NCI-H2081 (cell line): Measurements from ENCODE around the gene SP110.

Experiments used
- DNase-seq, 2 experiments: peaks; one replicate each; lab custom pipeline; 2025; lab: John Stamatoyannopoulos, UW

The SP110 gene

DNA sequence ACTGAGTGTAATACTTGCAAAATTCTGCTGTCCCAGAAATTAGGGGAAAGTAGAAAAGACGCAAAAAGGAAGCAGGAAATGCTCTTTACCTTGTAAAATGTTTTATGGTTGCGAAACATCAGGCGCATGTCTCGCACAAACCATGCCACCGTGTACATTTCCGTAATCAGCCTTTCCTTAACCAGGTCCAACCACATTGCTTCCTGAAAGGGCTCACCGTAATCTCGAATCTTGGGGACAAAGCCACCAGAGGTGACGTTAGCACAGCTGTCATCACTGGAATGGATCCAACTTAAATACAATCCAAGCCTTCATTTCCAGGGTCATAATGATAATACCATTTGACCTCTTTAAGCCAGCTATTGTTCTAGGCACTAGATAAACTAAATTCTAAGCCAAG, 49.3 kb downstream of the SP110 start:
- peak; percentile 15 to 46 for DNase-seq

DNA sequence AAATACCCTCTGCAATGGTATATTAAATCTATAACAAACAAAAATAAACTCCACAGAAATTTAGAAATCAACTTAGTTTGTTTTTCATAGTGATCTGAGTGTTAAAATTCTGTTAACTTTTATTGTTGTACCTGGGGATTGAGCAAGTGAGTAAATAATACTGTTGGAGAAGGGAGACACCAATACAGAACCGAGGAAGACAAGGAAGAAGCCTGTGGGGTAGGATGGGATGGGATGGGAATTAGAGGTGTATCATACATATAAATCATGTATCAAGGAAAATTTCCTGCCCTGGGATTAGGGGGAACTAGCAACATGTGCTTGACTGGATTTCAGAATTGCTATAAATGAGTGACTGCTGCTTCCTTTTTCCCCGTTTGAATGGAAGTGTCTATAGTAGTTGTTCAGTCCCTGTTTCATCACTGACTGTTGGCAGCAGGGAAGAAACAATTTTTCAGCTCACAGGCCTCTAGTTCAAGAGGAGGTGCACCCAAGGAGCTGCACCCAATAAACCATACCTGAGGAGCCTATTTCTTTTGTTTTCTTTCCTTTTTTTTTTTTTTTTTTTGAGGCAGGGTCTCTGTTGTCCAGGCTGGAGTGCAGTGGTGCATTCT, 53.1 kb downstream of the SP110 start:
- DNase-seq, result no peak

DNA sequence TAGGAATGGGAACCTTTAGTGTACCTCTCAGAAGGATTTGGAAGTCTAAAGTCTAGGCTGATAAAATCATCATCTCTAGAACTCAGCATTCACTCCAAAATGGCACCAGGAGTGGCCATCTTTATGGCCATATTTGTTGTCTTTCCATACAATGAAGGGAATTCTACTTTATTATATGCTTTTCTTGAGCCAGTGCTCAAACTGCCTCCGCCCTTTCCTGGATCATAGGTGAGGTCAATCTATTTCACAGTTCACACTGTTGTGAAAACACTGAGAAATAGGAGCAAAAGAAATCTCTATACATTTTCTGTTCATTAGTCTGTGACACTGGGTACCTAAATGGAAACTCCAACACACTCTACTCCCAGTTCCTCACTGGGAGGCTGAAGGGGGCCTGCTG, 55.6 kb downstream of the SP110 start:
- no peak for DNase-seq

DNA sequence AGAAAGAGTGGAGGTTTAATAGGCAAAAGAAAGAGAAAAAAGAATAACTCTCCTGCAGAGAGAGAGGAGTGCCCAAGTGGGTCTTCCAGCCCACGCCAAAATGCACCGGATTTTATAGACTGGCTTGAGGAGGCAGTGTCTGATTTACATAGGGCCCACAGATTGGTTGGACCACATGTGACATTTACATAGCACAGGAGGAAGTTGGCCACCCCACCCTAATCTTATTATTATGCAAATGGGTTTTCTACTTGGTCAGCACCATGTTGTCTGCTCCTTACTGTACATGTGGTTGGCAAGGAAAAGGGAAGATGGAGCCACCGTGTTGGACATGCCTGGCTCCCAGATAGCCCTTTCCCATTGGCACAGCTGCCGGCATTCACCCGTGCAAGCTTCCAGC, 56.8 kb downstream of the SP110 start:
- no peak for DNase-seq

DNA sequence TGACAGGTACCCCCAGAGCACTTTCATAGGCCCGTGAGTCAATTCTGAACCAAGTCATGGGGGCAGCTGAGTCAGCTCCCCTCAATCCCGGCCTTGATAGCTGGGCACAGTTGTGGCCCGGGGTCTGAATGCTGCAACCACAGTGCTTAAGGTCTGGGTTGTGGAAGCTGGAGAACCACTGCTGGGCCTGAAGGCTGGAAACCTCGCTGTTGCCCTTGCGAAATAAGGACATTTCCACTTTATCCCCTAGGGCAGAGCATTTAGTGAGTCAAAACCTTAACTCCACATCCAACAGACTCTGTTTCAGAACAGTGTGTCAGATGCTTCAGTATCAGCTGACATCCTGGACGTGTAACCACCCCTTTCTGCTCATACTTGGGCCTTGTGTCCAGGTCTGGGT, 58.6 kb downstream of the SP110 start:
- no peak for DNase-seq

DNA sequence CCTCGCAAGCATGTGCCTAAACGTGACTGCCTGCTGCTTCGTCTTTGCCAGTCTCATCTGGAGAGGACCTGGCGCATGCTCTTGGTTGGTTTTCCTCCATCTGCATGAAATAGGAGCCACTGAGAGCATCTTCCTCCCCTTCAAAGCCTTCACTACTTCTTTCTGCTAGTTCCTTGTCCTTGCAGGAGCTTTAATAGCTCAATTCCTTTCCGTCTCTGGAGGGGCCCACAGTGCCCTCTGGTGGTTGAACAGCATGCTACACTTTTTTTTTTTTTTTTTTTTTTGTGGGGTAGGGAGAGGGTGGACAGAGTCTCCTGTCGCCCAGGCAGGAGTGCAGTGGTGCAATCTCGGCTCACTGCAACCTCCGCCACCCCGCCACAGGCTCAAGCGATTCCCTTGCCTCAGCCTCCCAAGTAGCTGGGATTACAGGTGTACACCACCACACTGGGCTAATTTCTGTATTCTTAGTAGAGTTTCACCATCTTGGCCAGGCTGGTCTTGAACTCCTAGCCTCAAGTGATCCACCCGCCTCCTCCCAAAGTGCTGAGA, 59.6 kb downstream of the SP110 start:
- peak; percentile 35 to 47 for DNase-seq

DNA sequence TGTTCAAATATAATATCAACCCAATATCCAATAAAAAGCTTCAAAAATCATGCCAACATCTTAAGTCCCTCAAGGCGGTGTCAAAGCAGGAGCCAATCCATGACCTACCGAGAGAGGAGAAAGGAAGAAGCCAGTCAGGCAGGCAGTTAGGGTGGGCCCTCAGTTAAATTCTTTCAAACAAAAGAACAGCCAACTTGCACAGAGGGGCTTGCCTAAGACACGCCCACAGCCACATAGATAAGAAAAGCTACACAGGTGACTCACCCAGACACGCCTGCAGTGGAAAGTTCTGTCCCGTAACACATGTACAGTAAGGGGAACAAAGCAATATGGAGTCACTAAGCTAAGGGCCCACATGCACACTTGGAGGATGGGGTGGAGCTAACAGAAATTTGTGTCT, 61.3 kb downstream of the SP110 start:
- no peak for DNase-seq

DNA sequence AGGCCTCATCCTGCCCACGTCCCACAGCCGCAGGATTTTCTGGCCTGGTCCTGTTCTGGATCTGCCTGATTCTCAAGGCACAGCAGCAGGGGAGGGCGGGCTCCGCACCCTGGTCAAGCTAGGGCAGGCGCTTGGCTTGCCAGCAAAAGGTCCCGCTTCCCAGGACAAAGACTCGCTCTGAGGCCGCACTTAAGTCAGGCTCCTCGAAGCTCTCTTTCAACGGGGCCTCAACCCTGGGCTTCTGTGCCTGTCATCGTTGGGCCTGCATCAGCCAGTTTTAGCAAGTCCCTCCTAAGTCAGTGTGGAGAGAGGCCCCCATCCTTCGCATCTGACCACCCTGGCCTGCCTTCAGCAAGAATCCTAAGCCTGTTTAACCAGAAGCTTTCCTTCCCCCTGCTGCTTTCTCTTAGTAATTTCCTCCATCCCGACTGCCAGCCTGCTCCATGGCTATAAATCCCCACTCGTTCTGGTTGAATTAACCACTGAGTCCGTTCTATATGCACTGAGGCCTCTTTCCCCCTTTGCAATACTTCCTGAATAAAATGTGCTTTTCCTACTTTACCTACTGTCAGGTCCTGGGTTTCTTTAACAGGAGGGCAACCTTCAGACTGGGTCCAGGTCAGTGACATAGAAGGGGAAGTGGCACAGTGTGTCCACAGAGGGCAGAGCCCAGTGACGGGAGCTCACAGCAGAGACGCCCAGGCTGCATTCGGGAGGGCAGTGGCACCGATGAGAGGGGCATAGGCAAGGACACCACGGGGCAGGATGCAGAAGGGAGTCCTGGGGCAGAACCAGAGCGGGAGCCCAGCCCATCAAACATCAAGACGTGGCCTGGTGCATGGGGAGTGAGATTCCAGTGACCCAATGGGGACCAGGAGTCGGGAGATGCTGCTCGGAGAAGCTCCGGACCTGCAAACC, 62.7 kb downstream of the SP110 start:
- no peak for DNase-seq

DNA sequence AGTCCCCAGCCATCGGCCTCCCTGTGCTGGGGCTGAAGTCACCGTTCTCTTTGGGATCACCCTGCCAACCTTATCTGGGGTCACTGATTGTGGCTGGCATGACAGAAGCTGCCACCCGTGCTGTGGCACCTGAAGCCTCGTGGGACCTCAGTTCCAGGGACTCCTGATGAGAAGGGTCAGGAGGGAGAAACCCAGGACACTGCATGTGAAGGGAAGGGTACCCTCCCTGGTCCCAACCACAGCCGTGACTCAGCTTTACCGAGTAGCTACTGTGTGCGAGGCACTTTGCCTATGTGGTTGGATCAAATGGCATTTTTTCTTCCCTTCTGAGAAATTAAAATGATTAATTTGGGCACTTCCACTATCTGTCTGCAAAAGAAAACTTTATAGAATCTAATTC, 64.4 kb downstream of the SP110 start:
- no peak for DNase-seq

DNA sequence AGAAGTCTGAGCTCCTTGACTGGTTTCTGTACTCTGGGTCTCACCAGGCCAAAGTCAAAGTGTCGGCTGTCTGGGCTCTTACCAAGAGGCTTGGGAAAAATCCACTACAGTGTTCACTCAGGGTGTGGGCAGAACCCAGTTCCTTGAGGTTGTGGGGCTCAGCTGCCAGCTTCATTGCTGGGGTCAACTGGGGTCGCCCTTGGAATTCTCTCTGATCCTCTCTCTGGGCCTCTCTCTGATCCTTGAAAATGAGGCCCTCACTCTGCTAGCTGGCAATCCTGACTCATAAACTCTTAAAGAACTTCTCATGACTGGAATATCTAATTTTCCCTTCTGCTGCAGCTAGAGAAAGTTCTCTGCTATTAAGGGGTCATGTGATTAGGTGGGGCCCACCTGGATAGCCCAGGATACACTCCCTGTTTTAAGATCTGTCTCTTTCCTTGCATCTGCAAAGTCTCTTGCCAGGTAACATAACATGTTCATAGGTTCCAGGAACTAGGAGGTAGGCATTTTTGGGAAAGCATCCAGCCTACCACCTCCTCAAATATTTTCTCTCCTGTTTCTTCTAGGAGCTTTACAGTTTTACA, 66.3 kb downstream of the SP110 start:
- no peak for DNase-seq

DNA sequence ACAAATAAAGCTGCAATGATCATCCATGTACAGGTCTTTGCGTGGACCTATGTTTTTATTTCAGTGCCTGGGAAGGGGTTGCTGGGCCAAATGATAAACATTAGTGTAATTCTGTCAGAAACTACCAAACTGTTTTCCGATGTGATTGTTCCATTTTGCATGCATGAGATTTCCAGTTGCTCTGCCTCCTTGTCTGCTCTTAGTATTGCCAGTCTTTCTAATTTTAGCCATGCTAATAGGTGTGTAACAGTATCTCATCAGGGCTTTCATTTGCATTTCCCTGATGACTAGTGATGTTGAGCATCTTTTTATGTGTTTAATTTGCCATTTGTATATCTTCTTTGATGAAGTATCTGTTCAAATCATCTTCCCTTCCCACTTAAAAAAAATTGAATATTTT, 67.5 kb downstream of the SP110 start:
- DNase-seq, result no peak

DNA sequence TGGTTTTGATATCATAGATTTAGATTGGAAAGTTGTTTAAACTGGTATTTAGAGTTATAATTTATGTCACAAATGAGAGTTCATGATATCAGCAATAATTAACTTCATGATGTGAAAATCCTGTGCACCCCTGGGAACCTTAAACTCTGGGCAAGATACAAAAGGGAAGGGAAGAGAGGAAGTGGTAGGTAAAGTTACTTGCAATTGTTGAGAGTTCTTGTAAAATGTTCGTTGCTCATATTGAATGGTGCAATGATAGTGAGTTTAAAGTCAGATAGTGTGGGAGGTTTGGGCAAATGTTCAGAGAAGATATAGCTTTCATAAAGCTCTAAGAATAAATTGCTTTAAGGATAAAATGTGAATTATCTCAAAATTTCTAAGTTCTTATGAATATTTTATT, 75.4 kb downstream of the SP110 start:
- no peak for DNase-seq

DNA sequence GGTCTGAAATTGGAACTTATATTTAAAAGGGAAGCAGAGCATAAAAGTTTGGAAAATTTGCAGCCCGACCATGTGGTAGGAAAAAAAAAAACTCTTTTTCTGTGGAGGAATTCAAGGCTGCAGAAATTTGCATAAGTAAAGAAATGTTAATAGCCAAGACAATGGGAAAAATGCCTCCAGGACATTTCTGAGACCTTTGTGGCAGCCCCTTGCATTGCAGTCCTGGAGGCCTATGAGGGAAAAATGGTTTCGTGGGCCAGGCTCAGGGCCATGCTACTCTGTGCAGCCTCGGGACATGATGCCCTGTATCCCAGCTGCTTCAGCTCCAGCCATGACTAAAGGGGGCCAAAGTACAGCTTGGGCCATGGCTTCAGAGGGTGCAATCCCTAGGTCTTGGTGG, 79.1 kb downstream of the SP110 start:
- DNase-seq, result no peak

DNA sequence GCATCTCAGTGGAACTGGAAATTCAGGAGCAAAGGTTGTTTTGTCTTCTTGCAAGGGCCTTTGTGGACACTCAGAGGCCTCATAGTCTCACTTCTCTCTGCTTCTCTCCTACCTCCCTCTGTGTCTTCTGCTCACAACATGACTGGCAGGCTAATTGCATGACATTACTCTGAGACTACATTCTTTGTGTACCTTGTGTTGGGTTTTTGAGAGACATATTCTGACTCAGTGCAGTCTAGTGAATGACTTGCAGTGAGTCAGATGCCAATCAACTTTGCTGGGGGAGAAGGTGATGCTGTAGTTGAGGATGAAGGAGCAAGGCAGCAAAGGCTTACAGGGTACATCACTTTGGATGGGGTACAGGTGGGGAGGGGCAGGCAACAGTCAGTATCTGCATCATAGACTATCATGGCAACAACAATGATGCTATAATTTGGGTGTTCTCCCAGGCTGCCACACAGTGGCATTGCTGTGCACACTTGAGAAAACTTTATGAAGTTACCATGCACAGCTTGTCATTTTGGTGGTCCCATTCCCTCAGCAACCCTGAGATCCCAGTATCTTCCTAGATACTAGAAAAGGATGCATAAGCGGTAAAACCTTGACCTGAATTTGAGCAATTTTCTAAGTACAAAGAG, 81.8 kb downstream of the SP110 start:
- no peak for DNase-seq

DNA sequence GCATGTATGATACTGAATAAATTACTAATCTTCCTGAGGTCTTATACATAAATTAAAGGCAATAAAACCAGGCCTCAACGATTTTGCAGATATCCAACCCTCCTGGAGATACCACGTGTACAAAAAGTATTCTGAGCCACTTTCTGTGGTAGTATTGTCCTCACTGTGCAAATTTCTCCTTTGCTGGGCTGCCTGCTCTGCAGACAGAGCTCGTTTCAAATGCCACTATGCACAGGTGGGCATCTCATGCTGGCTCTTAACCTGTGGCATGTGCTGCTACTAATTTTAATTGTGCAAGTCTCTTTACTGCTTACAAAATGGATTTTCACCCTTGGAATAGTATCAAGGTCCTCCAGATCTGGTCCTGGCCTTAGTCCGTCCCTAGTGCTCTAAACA, 84.7 kb downstream of the SP110 start:
- no peak for DNase-seq

DNA sequence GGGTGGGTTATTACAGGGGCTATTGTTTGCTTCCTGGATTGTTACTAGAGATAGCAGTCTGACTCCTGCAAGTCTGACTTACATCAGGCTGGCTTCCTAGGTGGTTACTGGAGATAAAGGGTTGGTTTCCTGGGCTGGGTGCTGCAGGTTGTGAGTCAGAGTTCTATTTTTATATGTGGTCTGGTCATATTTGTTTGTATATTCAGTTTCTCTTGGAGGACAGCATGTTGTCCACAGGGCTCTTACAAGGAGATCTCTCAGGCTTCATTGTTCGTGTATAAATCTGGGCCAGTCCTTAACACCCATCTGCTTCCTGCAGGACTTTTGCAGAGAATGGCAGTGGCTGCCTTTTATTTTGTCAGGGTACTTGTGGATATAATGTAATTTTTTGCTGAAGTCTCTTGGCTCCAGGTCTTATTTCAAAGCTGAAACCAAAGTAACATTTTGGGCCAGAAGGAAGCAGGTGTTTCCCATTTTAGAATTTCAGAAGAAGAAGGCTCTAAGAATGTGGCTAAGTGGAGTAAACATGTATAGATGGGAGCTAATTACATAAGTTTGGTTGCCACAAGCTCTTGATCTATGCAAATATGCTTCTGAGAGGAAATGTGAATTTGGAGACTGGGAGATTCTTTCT, 85.2 kb downstream of the SP110 start:
- no peak for DNase-seq

DNA sequence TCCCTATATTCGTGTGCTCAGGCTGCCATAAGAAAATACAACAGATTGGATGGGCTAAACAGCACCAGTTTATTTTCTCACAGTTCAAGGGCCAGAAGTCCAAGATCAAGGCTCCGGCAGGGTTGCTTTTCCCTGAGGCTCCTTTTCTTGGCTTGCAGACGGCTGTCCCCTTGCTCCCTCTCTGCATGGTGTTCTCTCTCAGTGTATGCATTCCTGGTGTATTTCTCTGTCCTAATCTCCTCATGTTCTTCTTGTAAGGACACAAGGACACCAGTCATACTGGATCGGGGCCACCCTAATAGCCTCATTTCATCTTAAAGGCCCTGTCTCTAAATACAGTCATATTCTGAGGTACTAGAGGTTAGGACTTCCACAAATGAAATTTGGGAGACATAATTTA, 88.4 kb downstream of the SP110 start:
- DNase-seq, result no peak

DNA sequence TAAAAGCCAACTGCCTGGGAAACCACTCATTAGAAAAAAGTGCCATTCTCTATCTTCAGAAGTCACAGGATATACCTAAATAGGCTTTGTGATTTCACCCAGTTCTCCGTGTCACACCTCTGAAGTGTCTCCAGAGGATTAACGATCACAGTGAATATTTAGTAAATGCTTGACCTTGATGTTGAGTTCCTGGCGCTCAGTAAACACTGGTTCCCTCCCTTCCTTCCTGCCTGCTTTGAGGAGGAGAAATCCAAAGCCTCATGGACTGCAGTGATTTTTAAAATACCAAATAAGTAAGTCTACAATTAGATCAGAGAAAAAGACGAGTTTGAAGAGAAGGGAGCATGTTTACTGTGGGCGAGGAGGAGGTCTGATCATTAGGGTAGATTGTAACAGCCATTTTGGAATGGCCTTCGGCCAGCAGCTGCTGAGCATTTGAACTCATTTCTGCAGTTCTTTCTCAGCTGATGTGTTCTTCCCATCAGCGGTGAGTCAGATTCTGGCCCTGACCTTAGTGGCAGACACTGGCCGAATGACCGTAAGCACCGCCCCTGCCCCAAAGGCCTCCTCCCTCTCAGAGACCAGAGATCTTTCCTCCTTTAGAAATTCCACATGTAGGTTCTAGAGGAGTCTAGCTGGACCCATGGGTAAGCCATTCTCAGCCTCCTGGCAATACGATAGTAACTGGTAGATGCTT, 89.0 kb downstream of the SP110 start:
- no peak for DNase-seq

DNA sequence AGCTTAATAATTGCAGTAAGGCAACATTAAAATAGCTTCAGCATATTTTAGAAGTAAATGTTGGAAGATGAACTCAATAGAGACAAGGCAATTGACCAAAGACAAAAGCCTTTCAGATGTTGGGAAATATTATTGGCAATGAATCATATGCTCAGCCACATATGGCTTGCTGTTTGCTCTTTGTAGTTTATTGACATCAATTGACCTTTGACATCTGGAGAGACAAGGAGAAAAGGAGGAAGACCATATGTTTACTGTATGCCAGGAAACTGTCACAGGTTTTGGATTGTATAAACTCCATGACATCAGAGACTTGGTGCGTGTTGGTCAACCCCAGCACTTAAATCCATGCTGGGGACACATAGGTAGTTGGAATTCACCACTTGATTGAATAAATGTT, 90.4 kb downstream of the SP110 start:
- no peak for DNase-seq

DNA sequence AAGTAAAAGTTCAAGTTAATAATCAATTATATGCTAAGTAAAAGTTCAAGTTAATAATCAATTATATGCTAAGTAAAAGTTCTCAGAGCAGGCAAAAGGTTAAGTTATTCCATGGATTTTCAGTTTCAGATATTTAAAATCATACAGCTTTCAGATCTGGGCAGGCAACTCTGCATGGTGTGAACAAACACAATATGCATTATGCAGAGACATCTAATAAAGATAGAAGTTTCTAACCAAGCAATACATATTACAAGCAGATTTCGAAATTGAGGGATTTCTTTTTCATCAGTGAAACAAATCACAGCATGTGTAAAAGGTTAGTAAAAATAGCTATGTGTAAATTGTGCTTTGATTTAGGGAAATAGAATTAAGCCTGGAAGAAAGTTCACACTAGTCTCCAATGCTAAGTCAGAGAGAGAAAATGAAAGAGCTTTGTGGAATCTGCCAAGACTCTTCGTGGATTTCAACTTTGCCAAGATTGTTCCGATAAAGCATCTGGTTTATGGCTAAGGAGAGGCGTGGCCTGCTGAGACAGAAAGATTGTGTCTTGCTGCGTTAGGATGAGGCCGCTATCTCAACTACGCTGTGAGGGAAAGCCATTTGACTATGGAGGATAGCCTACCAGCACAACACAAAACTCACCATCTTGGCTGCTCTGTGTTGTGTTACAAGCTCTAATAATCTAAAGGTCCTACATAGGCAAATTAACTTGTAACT, 91.0 kb downstream of the SP110 start:
- DNase-seq, result no peak

DNA sequence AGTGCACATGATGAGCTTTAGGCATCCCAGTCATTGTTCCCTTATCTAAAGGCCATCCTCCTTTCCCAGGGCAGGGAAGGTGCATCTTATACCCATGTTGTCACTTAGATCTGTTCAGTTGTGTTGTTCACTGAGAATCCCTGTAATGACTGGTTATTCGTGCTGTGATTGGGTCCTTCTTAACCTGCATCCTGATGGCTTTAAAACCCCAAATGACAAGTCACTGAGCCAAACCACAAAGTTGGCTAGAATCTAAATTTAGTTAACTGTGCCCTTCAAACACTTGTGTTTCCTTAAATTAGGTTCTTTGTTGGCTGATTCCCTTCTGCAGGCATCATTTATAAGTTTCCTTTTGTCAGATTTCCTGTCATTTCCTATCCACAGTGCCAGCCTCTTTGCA, 92.6 kb downstream of the SP110 start:
- no peak for DNase-seq
